Urinary bladder (tissue), 4 donors: Measurements from ENCODE around the gene ZNF668. TPM values are rescaled to one million over a fixed set of nuclear protein-coding genes. Genes with fewer than 3 reads are reported as not detected.
"Not testable (repeated sequence)": the region's sequence is repeated elsewhere in the genome, so short reads cannot be mapped to it uniquely, and the experiment has no call there.

Experiments used
- DNase-seq: peaks from one replicate; pipeline ENCODE4 v3.0.0-alpha.2; 2015; ENCODE audit errors: extremely low spot score
- H3K27ac ChIP-seq: one replicate; pipeline ENCODE4 v1.5.1; 2013; ENCODE audit warnings: low read depth, mild to moderate bottlenecking, moderate library complexity
- H3K36me3 ChIP-seq: one replicate; pipeline ENCODE4 v1.6.1; 2013; ENCODE audit warnings: mild to moderate bottlenecking, moderate library complexity; ENCODE audit not compliant: insufficient read depth
- H3K4me1 ChIP-seq: one replicate; pipeline ENCODE4 v1.6.1; 2013; ENCODE audit warnings: mild to moderate bottlenecking, moderate library complexity; ENCODE audit not compliant: insufficient read depth
- H3K4me3 ChIP-seq: one replicate; pipeline ENCODE4 v1.5.1; 2013; ENCODE audit warnings: low read depth, low read length
- WGBS: extraction: QIAGEN DNeasy Blood & Tissue Kit; methylation state at CpG from one replicate; pipeline ENCODE4 v1.1.7; 2013; 5-methylcytosine and 5-hydroxymethylcytosine counted together
- polyA plus RNA-seq: library from polyadenylated mRNA; stranded (reverse); fragments of 200-250 nt; gene quantifications from one replicate; pipeline ENCODE4 v1.2.3, GENCODE V29; 2013
- total RNA-seq: library from RNA; depleted of rRNA; stranded (reverse); fragments of >200 nt; gene quantifications from one replicate; pipeline ENCODE4 v1.2.3, GENCODE V29; 2014
- donor health status: healthy with polysubstance abuse.
- donor health status: healthy.

ZNF668 gene
- total and polyA plus RNA-seq, 2 donors, result 4.5 to 10.7 TPM

DNA sequence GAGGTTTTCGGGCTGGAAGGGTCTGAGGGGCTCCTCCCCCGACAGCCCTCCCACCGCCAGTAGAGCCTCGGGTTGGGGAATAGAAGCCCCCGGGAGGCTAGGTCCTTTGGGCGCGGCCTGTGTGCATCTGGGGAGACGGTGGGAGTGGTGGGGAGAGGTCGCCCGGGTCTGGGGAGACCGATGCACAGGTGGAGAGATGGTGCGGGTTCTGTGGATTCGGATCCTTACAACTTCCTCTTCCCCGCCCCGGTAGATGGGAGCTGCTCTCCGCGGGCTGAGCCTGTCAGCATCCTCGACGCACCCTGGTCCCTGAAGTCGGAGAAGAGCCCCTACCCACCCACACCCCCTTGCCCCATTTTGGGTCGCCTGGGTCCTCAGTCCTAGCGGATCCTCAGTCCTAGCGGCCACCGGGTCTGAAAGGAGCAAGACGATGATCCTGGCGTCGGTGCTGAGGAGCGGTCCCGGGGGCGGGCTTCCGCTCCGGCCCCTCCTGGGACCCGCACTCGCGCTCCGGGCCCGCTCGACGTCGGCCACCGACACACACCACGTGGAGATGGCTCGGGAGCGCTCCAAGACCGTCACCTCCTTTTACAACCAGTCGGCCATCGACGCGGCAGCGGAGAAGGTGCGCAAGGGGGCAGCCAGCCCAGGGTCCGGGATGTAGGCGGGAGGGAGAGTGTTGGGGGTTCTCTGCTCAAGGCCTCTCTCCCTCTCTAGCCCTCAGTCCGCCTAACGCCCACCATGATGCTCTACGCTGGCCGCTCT lies 34.9 kb upstream of the ZNF668 start:
- no peak for DNase-seq
- Histone ChIP-seq H3K36me3 (no peaks in the 10 kb centered on the region), H3K27ac (peak overlapping the region; percentile 92), H3K4me3 (peak overlapping the region; percentile 92), H3K4me1 (peaks cover 1% of the 10 kb centered on the region)
- 30% methylated on average over 57 of the region's 57 CpGs for WGBS

- DNase-seq, result no peak
- no peaks in the 10 kb centered on the region for H3K36me3 ChIP-seq
- 3% methylated on average over 68 of the region's 68 CpGs for WGBS
- H3K4me3 ChIP-seq, result peak within 1 kb of the TSS; percentile 92
- peaks cover 1% of the 10 kb centered on the region for H3K4me1 ChIP-seq
- H3K27ac ChIP-seq, result peak within 1 kb of the TSS; percentile 92
These were observed 34.2 kb upstream of the ZNF668 start, which contains the start of gene BCKDK for GRCh38 chr16:31108035-31108793. Gene BCKDK (plus strand): TSS chr16:31108386. CDS start chr16:31109224, 838 bp downstream.

DNA sequence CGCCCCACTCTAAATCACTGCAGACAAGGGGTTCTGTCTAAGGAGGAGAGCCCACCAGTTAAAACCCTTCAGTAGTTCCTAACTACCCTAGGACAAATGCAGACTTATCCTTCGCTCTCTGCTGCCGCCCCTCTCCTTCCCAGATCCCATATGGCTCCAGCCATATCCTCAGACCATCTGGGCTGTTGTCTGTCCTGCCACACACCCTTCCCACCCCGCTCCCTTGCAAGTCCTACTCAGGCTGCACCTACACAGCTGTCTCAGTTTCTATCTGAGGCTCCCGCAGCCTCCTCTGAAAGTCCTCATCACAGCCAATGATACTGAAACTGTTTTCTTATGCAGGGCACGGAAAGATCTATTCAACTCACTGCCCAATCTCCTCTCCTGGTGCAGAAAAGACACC lies 33.4 kb upstream of the ZNF668 start:
- Histone ChIP-seq H3K36me3 (no peaks in the 10 kb centered on the region), H3K4me3 (no peak overlapping the region), H3K4me1 (peaks cover 1% of the 10 kb centered on the region), H3K27ac (no peak overlapping the region)
- WGBS, result 93% methylated on average over 6 of the region's 6 CpGs
- DNase-seq, result no peak

DNA sequence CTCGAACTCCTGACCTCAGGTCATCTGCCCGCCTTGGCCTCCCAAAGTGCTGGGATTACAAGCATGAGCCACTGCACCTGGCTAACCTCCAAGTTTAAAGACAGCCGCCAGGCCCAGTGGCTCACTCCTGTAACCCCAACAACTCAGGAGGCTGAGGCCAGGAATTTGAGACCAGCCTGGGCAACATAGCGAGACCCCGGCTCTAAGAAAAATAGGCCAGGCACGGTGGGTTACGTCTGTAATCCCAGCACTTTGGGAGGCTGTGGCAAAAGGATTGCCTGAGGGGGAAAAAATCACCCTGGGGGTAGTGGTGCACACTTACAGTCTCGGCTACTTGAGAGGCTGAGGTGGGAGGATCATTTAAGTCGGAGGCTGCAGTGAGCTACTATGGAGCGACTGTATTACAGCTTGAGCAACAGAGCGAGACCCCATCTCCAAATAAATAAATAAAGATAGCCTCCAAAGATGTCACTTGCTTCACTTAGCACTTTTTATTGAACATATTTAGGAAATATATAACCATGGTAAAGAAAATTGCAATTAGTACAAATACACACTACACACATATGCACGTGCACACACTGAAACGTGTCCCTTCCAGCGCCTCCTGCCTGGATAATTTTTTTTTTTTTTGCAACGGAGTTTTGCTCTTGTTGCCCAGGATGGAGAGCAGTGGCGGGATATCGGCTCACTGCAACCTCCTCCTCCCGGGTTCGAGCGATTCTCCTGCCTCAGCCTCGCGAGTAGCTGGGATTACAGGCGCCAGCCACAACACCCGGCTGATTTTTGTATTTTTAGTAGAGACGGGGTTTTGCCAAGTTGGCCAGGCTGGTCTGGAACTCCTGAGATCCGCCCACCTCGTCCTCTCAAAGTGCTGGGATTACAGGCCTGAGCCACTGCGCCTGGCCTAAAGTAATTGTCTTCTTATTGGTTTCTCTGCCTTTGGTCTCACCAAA lies 32.7 kb upstream of the ZNF668 start:
- no peaks in the 10 kb centered on the region for H3K36me3 ChIP-seq
- no peak for DNase-seq
- peaks cover 1% of the 10 kb centered on the region for H3K4me1 ChIP-seq
- H3K4me3 ChIP-seq, result no peak overlapping the region
- 90% methylated on average over 28 of the region's 28 CpGs for WGBS
- no peak overlapping the region for H3K27ac ChIP-seq

GRCh38 chr16:31105677-31106213 lies 31.7 kb upstream of the ZNF668 start:
- no peaks in the 10 kb centered on the region for H3K36me3 ChIP-seq
- 20% methylated on average over 33 of the region's 33 CpGs for WGBS
- H3K4me1 ChIP-seq, result peaks cover 1% of the 10 kb centered on the region
- no peak overlapping the region for H3K4me3 ChIP-seq
- DNase-seq, result no peak
- H3K27ac ChIP-seq, result no peak overlapping the region

- H3K4me1 ChIP-seq, DNase-seq, H3K27ac ChIP-seq, H3K4me3 ChIP-seq, H3K36me3 ChIP-seq: not testable (repeated sequence)
- WGBS, result 78% methylated on average over 13 of the region's 13 CpGs
These were observed 27.0 kb upstream of the ZNF668 start for GRCh38 chr16:31100876-31101641.

DNA sequence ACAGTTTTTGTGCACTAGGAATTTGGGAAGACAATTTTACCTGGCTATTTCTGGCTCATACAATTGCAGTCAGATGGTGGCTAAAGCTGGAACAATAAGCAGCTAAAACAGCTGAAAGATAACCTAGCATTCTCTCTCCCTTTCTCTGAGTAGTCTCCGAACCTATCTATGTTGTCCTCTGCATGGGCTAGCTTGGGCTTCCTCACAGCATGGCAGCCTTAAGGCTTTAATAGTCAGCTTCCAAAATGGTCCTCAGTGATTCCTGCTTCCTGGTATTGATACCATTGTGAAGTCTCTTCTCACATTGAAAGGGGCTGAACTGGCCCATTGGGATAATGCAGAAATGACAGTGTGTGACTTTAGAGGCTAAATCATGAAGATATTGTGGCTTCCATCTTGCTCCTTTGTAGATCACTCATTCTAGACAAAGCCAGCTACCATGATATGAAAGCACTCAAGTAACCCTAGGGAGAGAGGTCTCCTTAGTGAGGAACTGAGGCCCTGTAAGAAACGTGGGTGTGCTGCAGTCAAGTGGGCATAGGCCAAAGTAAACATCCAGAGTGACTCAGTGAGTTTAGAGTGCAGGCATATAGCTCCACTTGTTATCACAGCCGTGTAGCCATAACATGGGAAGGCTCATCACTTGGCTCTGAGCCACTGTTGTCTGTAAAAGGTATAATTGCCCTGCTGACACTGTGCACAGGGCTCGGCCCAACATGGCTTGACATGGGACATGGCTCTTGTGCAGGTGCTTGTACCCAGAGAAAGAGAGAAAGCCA lies 26.0 kb upstream of the ZNF668 start:
- no peak overlapping the region for H3K27ac ChIP-seq
- no peak for DNase-seq
- WGBS, result 66% methylated on average over 4 of the region's 4 CpGs
- H3K4me1 ChIP-seq, result no peaks in the 10 kb centered on the region
- H3K4me3 ChIP-seq, result no peak overlapping the region
- no peaks in the 10 kb centered on the region for H3K36me3 ChIP-seq

- Histone ChIP-seq H3K36me3 (peaks cover 2% of the 10 kb centered on the region), H3K27ac (peak within 1 kb of the TSS; percentile 88), H3K4me3 (peak within 1 kb of the TSS; percentile 72), H3K4me1 (peaks cover 2% of the 10 kb centered on the region)
- DNase-seq, result peak; percentile 84
- under 1% methylated on average over 69 of the region's 69 CpGs for WGBS
These were observed 20.5 kb upstream of the ZNF668 start, which contains the start of gene VKORC1 for GRCh38 chr16:31094424-31095120. Gene VKORC1 (minus strand): TSS chr16:31094797. CDS start chr16:31094729, 68 bp downstream.

- H3K36me3 ChIP-seq, result peaks cover 2% of the 10 kb centered on the region
- WGBS, result under 1% methylated on average over 20 of the region's 20 CpGs
These were observed 20.0 kb upstream of the ZNF668 start for GRCh38 chr16:31094088-31094423.

GRCh38 chr16:31093132-31093703 lies 19.2 kb upstream of the ZNF668 start:
- Histone ChIP-seq H3K36me3 (peaks cover 2% of the 10 kb centered on the region), H3K4me1 (peaks cover 2% of the 10 kb centered on the region), H3K27ac (no peak overlapping the region), H3K4me3 (no peak overlapping the region)
- WGBS, result 33% methylated on average over 17 of the region's 17 CpGs
- no peak for DNase-seq

More at GRCh38 chr16:31094088-31094423, 20.0 kb upstream of the ZNF668 start:
- H3K27ac ChIP-seq, result peak overlapping the region; percentile 88
- H3K4me1 ChIP-seq, result peaks cover 2% of the 10 kb centered on the region
- H3K4me3 ChIP-seq, result peak overlapping the region; percentile 72
- no peak for DNase-seq

DNA sequence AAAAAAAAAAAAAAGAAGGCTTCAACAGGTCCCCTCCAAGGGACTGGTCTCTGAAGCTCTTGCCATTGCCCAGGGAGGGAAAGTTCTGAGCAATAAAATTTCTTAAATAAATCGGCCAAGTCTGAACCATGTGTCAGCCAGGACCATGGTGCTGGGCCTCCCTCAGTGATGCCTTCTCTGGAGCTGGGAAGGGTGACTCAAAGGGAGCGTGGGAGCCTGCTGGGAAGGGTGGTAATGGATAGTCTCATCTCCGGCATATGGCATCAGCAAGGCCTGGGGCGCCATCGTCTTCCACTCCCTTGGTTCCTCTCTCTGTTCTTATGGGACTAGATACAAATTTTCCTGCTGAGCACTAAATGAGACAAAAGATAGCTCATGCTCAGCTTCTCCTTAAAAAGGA lies 18.3 kb upstream of the ZNF668 start:
- no peak overlapping the region for H3K4me3 ChIP-seq
- 90% methylated on average over 5 of the region's 5 CpGs for WGBS
- DNase-seq, result no peak
- H3K4me1 ChIP-seq, result peaks cover 2% of the 10 kb centered on the region
- H3K27ac ChIP-seq, result no peak overlapping the region
- H3K36me3 ChIP-seq, result peaks cover 2% of the 10 kb centered on the region
